Colonic mucosa (tissue), 4 donors: ENCODE measurements around the gene ACVR2B. TPM values are rescaled to one million over a fixed set of nuclear protein-coding genes. Genes with fewer than 3 reads are reported as not detected.

Source experiments
- DNase-seq: peaks from one replicate; pipeline ENCODE4 v3.0.0-alpha.2; 2020
- H3K27ac ChIP-seq: fragments of 200-600 bp; one replicate; pipeline ENCODE4 v1.8.0; 2021
- H3K27me3 ChIP-seq: fragments of 200-600 bp; one replicate; pipeline ENCODE4 v1.8.0; 2021
- H3K36me3 ChIP-seq: fragments of 200-600 bp; one replicate; pipeline ENCODE4 v1.8.0; 2021
- H3K4me1 ChIP-seq: fragments of 200-600 bp; one replicate; pipeline ENCODE4 v1.8.0; 2021; ENCODE audit warnings: mild to moderate bottlenecking
- H3K4me3 ChIP-seq: fragments of 200-600 bp; one replicate; pipeline ENCODE4 v1.8.0; 2021
- H3K9ac ChIP-seq, 2 donors: one replicate each; pipeline ENCODE4 v1.7.0; 2013; ENCODE audit warnings: control low read depth in 2 of 2, low read depth in 2 of 2, low read length in 2 of 2
- H3K9me3 ChIP-seq: fragments of 200-600 bp; one replicate; pipeline ENCODE4 v1.8.0; 2021
- intact Hi-C: fragments of 100-400 bp; cut with DNase I; formaldehyde crosslinking; loops from one replicate; pipeline ENCODE4 v1.14.1; 2022
- total RNA-seq, 2 donors: library from RNA; stranded (reverse); fragmentation: NEBNext Ultra II Directional in 1 of 2; extraction: Animal tissue kit (Norgen Biotek cat#: 25700) in 1 of 2; gene quantifications; one replicate each; pipeline ENCODE4 v1.2.1, GENCODE V29; 2021
- TF ChIP-seq, protein P1 (sequence below): fragments of 200-600 bp; IDR thresholded peaks from one replicate; pipeline ENCODE4 v1.8.0; 2022; ENCODE audit warnings: antibody characterized with exemption, mild to moderate bottlenecking
- donor health status: healthy.
- donor health status: DM: no; HTN: no; CAD: no.
- donor health status: DM: no; HTN: no; CAD: no.

The ACVR2B gene
- total RNA-seq, 2 donors from 2014 or later: 5.4 to 6.4 TPM

- no peaks in the 10 kb centered on the region for H3K4me1 ChIP-seq
- no peaks in the 10 kb centered on the region for H3K27me3 ChIP-seq
- DNase-seq: no peak
- no peak overlapping the region for H3K27ac ChIP-seq
- no peak overlapping the region for H3K4me3 ChIP-seq
- TF ChIP-seq, protein P1, sequence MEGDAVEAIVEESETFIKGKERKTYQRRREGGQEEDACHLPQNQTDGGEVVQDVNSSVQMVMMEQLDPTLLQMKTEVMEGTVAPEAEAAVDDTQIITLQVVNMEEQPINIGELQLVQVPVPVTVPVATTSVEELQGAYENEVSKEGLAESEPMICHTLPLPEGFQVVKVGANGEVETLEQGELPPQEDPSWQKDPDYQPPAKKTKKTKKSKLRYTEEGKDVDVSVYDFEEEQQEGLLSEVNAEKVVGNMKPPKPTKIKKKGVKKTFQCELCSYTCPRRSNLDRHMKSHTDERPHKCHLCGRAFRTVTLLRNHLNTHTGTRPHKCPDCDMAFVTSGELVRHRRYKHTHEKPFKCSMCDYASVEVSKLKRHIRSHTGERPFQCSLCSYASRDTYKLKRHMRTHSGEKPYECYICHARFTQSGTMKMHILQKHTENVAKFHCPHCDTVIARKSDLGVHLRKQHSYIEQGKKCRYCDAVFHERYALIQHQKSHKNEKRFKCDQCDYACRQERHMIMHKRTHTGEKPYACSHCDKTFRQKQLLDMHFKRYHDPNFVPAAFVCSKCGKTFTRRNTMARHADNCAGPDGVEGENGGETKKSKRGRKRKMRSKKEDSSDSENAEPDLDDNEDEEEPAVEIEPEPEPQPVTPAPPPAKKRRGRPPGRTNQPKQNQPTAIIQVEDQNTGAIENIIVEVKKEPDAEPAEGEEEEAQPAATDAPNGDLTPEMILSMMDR: no peak
- intact Hi-C loops: loop anchor here (5.0 kb wide), 2 partner anchors 108 to 358 kb away; no protein-coding TSS in a partner anchor
- no peaks in the 10 kb centered on the region for H3K9me3 ChIP-seq
- no peak overlapping the region for H3K9ac ChIP-seq
- no peaks in the 10 kb centered on the region for H3K36me3 ChIP-seq
Measured at GRCh38 chr3:38475716-38476115, 22.0 kb downstream of the ACVR2B start.

- Histone ChIP-seq H3K36me3 (no peaks in the 10 kb centered on the region), H3K27ac (no peak overlapping the region), H3K9ac (no peak overlapping the region), H3K27me3 (no peaks in the 10 kb centered on the region), H3K4me3 (no peak overlapping the region), H3K9me3 (no peaks in the 10 kb centered on the region), H3K4me1 (no peaks in the 10 kb centered on the region)
- DNase-seq: no peak
- TF ChIP-seq, protein P1: no peak
- intact Hi-C loops: loop anchor here (5.0 kb wide), 2 partner anchors 109 to 359 kb away; no protein-coding TSS in a partner anchor
Measured at GRCh38 chr3:38476157-38476756, 22.6 kb downstream of the ACVR2B start.

- intact Hi-C loops: loop anchor here (5.0 kb wide), 2 partner anchors 110 to 360 kb away; no protein-coding TSS in a partner anchor
- Histone ChIP-seq H3K4me1 (no peaks in the 10 kb centered on the region), H3K27ac (no peak overlapping the region), H3K4me3 (no peak overlapping the region), H3K27me3 (no peaks in the 10 kb centered on the region), H3K9me3 (no peaks in the 10 kb centered on the region), H3K9ac (no peak overlapping the region), H3K36me3 (no peaks in the 10 kb centered on the region)
- TF ChIP-seq, protein P1: no peak
- DNase-seq: no peak
Measured at GRCh38 chr3:38477057-38477820, 23.5 kb downstream of the ACVR2B start.

DNA sequence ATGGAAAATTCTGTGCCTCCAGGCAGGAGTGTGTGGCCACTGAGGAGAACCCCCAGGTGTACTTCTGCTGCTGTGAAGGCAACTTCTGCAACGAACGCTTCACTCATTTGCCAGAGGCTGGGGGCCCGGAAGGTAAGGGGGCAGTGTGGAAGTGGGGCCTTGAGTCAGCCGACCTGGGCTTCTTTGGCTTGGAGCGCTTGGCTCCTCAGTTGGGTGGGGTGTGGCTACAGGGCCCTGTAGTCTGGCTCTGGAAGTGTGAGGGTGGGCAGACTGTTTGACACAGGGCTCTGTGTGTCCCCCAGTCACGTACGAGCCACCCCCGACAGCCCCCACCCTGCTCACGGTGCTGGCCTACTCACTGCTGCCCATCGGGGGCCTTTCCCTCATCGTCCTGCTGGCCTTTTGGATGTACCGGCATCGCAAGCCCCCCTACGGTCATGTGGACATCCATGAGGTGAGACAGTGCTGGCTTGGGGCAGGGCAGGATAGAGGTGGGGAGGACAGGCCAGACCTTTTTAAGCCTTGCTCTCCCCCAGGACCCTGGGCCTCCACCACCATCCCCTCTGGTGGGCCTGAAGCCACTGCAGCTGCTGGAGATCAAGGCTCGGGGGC, 24.3 kb downstream of the ACVR2B start:
- no peaks in the 10 kb centered on the region for H3K36me3 ChIP-seq
- no peaks in the 10 kb centered on the region for H3K4me1 ChIP-seq
- intact Hi-C loops: loop anchor here (5.0 kb wide), 2 partner anchors 111 to 361 kb away; no protein-coding TSS in a partner anchor
- H3K4me3 ChIP-seq: no peak overlapping the region
- H3K27ac ChIP-seq: no peak overlapping the region
- TF ChIP-seq, protein P1: no peak
- DNase-seq: no peak
- H3K9ac ChIP-seq: no peak overlapping the region
- H3K9me3 ChIP-seq: no peaks in the 10 kb centered on the region
- no peaks in the 10 kb centered on the region for H3K27me3 ChIP-seq

GRCh38 chr3:38478901-38479300, 25.2 kb downstream of the ACVR2B start:
- Histone ChIP-seq H3K36me3 (no peaks in the 10 kb centered on the region), H3K9ac (no peak overlapping the region), H3K4me1 (no peaks in the 10 kb centered on the region), H3K9me3 (no peaks in the 10 kb centered on the region), H3K27ac (no peak overlapping the region), H3K27me3 (no peaks in the 10 kb centered on the region), H3K4me3 (no peak overlapping the region)
- intact Hi-C loops: loop anchor here (5.0 kb wide), 2 partner anchors 112 to 362 kb away; no protein-coding TSS in a partner anchor
- no peak for DNase-seq
- TF ChIP-seq, protein P1: no peak
